NCI-H1436 (cell line): ENCODE measurements around the gene CLK1.
"Not testable (repeated sequence)": the region's sequence is repeated elsewhere in the genome, so short reads cannot be mapped to it uniquely, and the experiment has no call there.

Experiments
- DNase-seq: peaks from one replicate; lab custom pipeline; 2025; lab: John Stamatoyannopoulos, UW

The CLK1 gene

GRCh38 chr2:200864176-200865034 is at the start of gene CLK1:
TSS of gene CLK1 (minus strand) at chr2:200864658. CDS start at chr2:200861862, 2,796 bp downstream.
- DNase-seq, result peak; percentile 92

- DNase-seq, result no peak
Observed at GRCh38 chr2:200913654-200914053, 49.2 kb upstream of the CLK1 start.

- DNase-seq, result no peak
Observed at GRCh38 chr2:200909958-200910357, 45.5 kb upstream of the CLK1 start.

GRCh38 chr2:200905618-200906296 is 41.3 kb upstream of the CLK1 start:
- DNase-seq, result peak; percentile 2

GRCh38 chr2:200901459-200902072 is 37.1 kb upstream of the CLK1 start:
- DNase-seq, result peak; percentile 76

- no peak for DNase-seq
Observed at GRCh38 chr2:200899482-200899881, 35.0 kb upstream of the CLK1 start.

- DNase-seq, result peak; percentile 93
Observed at GRCh38 chr2:200888704-200889625, 24.5 kb upstream of the CLK1 start, which contains the start of the genes NIF3L1 and PPIL3. TSS of gene NIF3L1 (plus strand) at chr2:200889371. CDS start at chr2:200891944, 2,573 bp downstream. TSS of gene PPIL3 (minus strand) at chr2:200889077. CDS start at chr2:200887615, 1,462 bp downstream.

- not testable (repeated sequence) for DNase-seq
Observed at GRCh38 chr2:200881715-200882249, 17.3 kb upstream of the CLK1 start.

GRCh38 chr2:200878289-200878880 is 13.9 kb upstream of the CLK1 start:
- DNase-seq, result no peak

GRCh38 chr2:200877443-200877842 is 13.0 kb upstream of the CLK1 start:
- no peak for DNase-seq

- no peak for DNase-seq
Observed at GRCh38 chr2:200873560-200873959, 9.1 kb upstream of the CLK1 start.

GRCh38 chr2:200871151-200871550 is 6.7 kb upstream of the CLK1 start:
- DNase-seq, result no peak

- no peak for DNase-seq
Observed at GRCh38 chr2:200869014-200869413, 4.6 kb upstream of the CLK1 start.

- peak; percentile 13 for DNase-seq
Observed at GRCh38 chr2:200863782-200864175, 679 bp downstream of the CLK1 start.

- DNase-seq, result peak; percentile 18
Observed at GRCh38 chr2:200862532-200863000, 1.9 kb downstream of the CLK1 start.

GRCh38 chr2:200861617-200862155 is 2.8 kb downstream of the CLK1 start:
- DNase-seq, result no peak

- DNase-seq, result no peak
Observed at GRCh38 chr2:200860092-200860795, 4.2 kb downstream of the CLK1 start.

GRCh38 chr2:200856806-200857205 is 7.7 kb downstream of the CLK1 start:
- DNase-seq, result no peak

- no peak for DNase-seq
Observed at GRCh38 chr2:200852605-200853004, 11.9 kb downstream of the CLK1 start.
